HG02938 (cell line): ENCODE measurements around the gene CXXC5.

Experiments
- ATAC-seq: cut with Tn5 transposase; IDR thresholded peaks from one replicate; pipeline ENCODE4 v1.9.1; 2021; ENCODE audit warnings: mild to moderate bottlenecking, moderate library complexity; ENCODE audit not compliant: unreplicated experiment

Gene CXXC5

GRCh38 chr5:139664086-139664693 lies 16.0 kb downstream of the CXXC5 start:
- peak; percentile 46 for ATAC-seq

GRCh38 chr5:139664727-139665351 lies 16.7 kb downstream of the CXXC5 start:
- ATAC-seq, result no peak

DNA sequence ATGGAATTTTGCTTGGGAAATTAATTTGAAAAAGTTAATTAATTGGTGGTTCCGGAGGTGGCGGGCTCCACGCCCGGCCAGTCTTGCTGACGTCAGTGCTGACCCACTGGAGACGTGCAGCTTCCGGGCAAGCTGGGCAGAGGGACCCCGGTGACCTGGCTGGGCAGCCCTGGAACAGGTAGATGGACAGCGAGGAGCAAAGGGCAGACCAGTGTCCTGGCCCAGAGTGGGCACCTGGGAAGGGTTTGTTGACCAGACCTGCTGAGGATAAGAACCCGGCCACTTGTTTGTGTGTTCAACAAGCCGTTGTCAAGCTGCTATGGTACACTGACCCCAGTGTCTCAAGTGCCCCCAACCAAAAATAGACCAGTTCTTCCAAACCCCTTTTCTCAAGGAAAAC lies 17.5 kb downstream of the CXXC5 start:
- no peak for ATAC-seq

DNA sequence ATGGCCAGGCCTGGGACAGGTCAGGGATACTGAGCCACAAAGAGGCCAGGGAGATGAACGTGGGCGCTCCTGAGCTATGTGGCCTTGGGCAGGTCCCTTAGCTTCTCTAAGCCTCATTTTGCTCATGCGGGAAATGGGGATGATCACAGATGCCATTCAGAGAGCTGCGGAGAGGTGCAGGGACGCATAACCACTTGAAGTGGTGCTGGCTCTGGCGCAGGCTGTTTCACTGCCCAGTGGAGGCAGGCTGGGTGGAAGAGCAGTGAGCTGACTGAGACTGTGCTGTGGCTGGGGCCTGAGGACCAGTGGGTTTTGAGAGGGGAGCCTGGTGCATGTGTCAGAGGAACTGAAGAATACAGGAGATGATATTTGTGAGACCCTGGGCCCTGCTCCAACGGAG lies 18.4 kb downstream of the CXXC5 start:
- no peak for ATAC-seq

- ATAC-seq, result no peak
Measured at GRCh38 chr5:139667001-139667729, 19.0 kb downstream of the CXXC5 start.

DNA sequence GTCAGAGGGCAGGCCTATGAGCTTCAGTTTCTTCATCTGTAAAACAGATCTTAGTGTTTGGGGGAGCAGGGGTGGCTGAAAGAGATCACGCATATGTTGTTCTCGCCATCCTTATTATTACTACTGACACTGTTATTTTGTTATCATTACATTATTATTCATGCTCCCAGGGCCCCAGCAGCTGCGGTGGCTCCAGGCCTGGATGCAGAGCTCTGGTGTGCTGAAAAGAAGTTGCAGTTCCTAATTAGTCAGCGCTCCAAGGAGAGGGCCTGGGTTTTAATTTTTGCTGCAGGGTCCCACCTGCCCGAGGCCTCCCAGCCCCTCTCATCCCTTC lies 19.5 kb downstream of the CXXC5 start:
- no peak for ATAC-seq

GRCh38 chr5:139668064-139668880 lies 20.1 kb downstream of the CXXC5 start:
- ATAC-seq, result no peak

GRCh38 chr5:139668924-139669661 lies 20.9 kb downstream of the CXXC5 start:
- ATAC-seq, result no peak

- ATAC-seq, result peak; percentile 20
Measured at GRCh38 chr5:139669662-139670368, 21.7 kb downstream of the CXXC5 start.

GRCh38 chr5:139670369-139671095 lies 22.4 kb downstream of the CXXC5 start:
- peak; percentile 40 for ATAC-seq

GRCh38 chr5:139671096-139671841 lies 23.1 kb downstream of the CXXC5 start:
- ATAC-seq, result no peak

GRCh38 chr5:139675213-139675612 lies 27.1 kb downstream of the CXXC5 start:
- no peak for ATAC-seq

- no peak for ATAC-seq
Measured at GRCh38 chr5:139675825-139676224, 27.7 kb downstream of the CXXC5 start.

DNA sequence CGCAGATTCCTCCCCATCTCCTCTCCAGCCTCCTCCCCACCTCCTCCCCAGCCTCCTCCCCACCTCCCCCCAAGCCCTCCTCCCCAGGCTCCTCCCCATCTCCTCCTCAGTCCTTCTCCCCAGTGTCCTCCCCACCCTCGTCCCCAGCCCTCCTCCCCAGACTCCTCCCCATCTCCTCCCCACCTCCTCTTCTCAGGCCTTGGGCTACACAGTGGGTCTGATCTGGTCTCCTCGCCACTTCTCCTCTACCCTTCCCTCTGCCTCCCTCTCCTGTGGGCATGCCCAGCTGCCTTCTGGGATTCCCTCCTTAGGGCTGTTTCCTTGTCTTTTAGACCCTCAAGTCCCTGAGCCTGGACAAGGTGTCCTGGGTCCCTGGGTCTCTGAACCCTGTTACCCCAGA lies 28.3 kb downstream of the CXXC5 start:
- no peak for ATAC-seq

DNA sequence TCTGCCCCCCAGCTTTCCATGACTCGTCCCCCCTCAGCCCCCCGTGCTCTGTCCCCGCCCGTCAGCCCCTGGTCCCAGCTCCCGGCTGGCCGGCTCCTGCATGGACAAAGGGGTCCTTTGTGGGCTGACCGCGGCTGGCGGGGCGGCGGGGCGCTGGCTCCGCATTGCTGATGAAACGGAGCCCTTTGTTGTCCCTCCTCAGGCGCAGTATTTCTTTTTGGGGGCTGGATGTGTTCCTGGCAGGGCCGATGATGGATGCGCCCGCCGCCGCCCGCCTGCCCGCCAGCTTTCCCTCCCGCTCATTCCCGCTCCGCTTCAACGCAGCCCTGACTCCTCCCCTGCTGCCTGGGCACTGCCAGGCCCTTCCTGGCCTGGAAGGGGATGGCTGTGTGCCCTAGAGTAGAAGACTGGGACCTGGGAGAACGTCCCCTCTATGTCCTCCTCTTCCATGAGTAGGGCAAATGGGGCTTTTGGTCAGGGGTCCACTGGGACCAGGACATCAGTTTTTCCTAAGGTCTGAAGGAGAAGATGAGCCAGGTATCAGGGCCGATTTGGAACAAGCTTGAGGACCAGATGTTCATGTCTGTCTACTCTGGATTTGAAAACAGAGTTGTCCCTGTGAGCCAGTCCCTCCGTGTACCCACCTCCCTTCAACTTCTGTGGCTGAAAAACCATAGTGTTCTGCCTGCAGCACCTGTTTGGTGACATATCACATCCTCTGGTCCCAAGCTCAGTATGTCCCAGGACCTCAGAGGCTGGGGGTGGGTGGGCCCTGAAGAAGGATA lies 29.0 kb downstream of the CXXC5 start:
- ATAC-seq, result no peak

DNA sequence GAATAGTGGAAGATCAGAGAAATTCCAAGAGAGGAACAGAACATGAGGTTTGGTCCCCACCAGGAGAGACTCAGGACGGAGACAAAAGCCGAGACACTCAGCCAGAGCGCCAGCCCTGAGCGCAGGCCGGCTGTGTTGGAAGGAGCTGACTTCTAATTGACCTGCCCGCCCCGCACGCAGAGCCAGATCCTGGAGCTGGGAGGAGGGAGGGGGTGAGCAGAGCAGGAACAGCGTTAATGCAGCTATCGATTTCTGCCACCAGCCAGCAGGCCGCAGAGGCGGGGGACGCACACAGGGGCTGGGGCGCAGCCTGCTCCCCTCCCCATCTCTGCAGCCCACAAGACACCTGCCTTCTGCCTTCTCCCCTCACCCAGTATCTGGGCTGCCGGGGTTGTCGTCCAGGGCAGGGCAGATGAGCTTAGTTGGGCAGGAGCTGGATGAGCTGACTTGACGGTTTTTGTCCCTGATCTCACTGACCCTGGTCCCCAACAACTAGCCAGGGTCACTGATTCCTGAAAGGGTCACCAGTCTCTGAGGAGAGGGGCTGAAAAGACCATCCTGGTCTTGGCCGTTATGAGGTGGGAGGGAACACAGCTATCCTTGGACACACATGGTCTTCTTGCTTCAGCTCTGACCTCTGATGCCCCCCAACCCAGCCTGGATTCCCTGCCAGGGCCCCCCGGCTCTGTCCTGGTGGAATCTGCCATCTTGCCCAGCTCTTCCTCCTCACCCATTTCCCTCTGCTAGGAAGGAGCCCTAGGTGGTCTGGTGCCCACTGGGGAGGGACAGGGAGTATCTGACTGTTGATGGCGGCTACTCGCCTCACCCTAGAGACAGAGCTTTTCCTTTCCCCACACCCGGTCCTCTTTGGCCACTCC lies 29.8 kb downstream of the CXXC5 start:
- no peak for ATAC-seq
